ENCODE measurements around the gene CIT. TPM values are rescaled to one million over a fixed set of nuclear protein-coding genes. Genes with fewer than 3 reads are reported as not detected.

The CIT gene
- total RNA-seq, 1 experiment from 2014 or later: 26.6 TPM

DNA sequence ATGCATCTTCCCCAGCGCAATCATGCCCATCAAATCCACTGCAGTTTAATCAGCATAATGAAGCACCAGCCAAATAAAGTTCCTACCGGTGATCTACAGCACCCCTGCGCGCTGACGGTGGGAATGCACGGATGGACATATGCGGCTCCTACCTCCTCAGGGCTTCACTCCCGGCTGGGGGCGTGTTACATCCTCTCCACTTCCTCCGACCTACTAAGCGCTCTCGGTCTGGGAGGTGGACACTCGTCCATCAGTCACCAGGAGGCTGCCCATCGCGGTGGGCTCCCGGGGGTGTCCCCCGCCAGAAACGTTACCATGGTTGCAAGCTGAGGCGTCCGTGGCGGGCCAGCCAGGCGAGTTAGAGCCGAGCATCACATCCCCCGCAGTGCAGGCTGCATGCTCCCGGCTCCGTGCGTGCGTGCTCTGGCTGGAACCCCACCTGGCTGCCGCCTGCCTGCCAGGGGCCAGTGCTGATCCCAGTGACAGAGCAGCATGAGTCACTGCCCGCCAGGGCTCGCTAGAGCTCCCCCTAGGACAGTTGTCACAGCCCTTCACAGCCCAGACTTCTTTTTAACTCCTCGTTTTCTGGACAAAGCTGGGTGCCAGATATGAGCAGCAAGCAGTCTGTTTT is 73.0 kb downstream of the CIT start:
- DNase-seq (ENCODE audit: extremely low read depth, low read depth): peak; percentile 47

DNA sequence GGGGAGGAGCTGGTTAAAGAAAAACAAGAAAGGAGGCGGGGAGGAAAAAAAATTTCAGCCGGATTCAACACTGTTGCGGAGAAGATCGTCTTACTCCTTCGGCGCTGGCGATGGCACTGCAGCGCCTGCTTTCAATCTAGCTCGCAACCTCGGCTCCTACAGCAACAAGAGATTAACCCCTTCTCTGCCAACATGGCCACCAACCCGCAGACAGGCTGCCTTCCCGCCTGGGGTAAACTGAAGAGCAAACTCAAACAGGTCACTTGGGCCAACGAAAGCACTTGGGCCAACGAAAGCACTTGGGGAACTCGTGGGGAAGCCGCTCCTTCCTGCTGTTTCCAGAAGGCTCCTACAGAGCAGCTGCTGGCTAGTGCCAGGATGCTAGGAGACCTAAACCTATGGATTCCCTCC is 73.7 kb downstream of the CIT start:
- DNase-seq (ENCODE audit: extremely low read depth, low read depth): no peak

DNA sequence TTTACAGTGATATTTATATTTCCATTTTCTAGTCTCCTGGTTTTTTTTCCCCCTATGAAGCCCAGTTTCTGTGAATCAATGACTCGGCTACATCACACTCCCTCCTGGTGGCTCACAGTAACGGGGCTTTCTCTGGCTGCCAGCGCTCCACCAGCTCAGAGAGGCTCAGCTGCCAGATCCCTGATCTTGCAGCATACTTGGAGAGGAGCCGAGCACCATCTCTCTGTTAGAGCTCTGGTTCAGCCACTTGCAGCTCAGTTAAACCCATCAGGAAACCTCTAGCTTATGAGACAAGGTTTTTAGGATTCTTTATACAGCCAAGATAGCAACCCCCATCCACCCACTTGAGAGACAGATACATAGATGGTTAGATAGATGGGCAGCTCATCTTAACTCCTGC is 74.6 kb downstream of the CIT start:
- DNase-seq (ENCODE audit: extremely low read depth, low read depth): no peak

DNA sequence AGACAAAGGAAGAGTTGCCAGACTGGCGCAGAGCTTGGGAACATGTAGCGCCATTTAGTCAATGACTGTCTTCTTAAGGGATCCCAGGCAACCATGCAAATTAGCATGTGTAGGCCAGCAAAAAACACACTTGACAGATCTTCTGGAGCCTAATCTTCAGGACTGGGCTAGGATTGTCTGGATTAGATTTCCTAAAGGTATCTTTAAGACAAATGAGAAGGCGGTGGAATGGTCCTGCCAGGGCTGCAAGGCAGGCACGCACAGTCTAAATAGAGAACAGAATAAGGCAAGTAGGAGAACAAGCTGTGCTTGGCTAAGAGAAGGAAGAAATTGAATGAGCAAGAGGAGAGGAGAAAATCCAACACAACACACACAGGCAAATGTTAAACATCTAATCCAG is 80.0 kb downstream of the CIT start:
- no peak for DNase-seq (ENCODE audit: extremely low read depth, low read depth)

DNA sequence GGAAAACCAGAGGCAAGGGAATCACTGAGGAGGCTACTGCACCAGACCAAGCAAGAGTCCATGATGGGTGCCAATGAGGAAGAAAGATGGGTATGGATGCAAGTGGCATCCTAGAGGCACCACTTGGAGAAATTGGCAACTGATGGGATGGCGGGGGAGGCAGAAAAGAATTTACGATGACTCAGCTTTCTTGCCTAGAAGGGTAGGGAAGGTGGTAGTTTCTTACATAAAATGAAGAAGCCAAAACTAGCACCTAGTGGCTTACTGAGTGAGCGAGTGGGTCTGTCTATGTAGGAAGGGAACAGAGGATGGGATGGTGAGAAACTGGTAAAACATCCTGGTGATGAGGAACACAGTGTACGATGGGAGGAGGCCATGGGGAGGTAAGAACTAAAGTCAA is 80.8 kb downstream of the CIT start:
- DNase-seq (ENCODE audit: extremely low read depth, low read depth): no peak

DNA sequence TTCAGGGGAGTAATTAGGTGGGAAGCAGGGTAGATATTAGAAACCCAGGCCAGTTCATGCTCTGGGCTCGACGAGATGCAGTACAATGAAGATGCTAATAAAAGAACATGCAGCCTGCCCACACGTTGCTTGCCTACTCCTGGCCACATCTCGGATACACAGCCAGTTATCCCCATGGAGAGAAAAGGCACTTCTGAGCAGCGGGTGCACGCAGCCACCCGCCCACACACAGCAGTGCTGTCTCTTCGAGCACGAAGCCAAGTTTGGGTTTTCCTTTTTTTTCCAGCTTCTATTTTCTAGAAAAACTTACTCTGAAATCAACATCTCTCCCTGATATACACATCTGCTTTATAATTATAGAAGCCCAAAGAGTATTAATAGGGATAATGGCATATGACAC is 85.7 kb downstream of the CIT start:
- DNase-seq (ENCODE audit: extremely low read depth, low read depth): no peak

DNA sequence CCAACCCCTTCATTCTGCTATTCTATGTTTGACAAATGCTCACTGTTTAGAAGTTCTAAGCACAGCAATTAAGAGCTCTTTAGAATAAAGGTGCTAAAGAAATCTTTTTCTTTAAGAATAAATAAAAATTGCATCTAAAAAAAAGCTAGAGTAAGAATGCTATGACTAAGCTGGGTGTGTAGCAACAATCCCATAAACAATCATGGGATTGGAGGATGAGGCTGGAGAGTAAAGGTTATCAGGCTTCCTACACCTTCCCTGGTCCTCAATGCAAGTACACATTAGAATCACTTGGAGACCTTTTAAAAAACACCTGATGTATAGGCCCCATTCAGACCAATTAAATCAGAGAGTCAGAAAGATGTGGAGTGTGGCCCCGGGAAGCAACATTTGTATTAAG is 88.3 kb downstream of the CIT start:
- DNase-seq (ENCODE audit: extremely low read depth, low read depth): no peak

DNA sequence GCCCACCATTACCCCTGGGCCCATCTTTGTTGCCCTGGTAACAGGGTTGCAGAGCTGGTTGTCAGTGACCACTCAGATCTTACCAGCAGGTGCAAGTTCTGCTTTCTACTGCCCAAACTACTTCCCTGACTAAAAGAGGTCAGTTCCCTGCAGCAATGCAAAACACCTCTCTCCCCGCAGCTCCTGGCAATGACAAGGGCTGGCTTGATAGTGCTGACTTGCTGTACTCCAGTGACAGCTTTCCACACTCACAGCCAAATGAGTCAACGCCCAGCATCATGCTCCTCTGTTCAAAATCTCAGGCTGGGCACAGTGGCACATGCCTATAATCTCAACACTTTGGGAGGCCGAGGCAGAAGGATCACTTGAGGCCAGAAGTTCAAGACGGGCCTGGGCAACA is 90.6 kb downstream of the CIT start:
- DNase-seq (ENCODE audit: extremely low read depth, low read depth): no peak

DNA sequence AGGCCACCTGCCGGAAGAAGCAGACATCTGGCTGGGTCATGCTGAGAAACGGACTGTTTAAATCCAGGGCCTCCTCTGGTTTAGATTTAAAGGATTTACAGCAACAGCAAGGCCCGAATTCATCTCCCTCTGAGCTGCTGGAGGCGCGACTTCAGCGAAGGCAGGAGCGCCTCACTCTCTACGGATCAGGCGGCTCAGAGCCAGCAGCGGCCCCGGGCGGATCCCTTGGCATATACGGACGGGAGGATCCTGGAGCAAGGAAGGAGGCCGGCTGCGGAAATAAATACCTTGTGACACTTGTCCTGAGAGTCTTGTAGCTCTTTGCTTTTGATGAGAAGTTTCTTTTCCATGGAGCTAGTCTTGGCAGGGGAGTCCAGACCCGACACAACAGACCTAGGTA is 92.4 kb downstream of the CIT start:
- DNase-seq (ENCODE audit: extremely low read depth, low read depth): no peak

DNA sequence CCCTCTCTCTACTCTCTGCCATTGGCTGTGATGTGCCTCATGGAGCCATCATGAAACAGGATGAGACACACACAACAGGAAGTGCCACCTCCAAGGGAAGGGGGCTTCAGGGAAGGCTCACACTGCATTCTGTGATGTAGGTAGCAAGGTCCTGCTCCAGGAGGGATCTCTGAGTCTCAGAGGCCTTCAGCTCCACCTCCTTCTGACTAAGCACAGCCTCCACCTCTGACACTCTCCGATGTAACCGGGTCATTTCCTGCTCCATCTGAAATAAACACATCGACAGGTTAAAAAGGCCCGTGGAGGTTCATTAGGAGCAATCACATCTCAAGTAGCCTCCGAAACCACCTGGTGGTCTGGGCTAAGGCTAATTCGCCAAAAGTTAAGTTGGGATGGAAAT is 93.3 kb downstream of the CIT start:
- DNase-seq (ENCODE audit: extremely low read depth, low read depth): no peak

DNA sequence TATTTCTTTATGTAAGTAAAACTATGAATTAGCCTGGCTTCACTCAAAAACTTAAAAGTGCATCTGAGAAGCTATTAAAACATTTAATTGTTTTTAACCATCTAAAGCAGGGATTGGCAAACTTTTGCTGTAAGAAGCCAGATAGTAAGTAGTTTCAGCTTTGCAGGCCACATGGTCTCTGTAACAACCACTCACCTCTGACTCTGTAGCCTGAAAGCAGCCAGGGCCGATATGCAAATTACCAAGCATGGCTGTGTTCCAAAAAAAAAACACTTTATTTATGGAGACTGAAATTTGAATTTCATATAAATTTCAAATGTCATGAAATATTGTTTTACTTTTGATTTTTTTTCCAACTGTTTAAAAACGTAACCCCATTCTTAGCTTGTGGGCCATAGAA is 95.3 kb downstream of the CIT start:
- no peak for DNase-seq (ENCODE audit: extremely low read depth, low read depth)

DNA sequence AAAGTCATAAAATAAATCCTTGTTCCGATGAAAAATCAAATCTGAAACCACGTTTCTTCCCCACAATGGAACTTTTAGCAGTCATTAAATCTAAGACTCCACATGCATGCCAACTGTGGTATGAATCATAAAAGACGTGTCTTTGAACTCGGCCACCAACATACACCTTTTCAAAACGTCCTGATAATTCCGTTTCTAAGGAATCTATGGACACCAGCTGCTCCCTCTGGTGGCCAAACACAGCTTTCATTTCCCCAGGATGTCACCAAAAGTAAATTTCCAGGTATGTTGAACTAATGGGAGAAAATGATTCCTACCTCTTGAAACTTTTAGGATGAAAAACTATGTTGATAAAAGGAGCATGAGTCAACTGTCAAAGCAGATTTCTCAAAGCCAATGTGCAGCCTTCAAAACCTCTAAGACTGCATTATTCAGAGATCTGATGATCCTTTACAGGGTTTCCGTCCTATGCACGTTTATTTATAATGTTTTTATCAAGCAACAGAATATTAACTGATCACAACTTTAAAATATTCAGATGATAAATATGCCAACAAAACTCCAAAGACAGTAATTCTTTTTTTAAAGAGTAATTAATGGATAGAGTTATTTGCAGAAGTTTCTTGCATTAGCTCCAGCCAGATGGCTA is 96.2 kb downstream of the CIT start:
- DNase-seq (ENCODE audit: extremely low read depth, low read depth): peak; percentile 44

DNA sequence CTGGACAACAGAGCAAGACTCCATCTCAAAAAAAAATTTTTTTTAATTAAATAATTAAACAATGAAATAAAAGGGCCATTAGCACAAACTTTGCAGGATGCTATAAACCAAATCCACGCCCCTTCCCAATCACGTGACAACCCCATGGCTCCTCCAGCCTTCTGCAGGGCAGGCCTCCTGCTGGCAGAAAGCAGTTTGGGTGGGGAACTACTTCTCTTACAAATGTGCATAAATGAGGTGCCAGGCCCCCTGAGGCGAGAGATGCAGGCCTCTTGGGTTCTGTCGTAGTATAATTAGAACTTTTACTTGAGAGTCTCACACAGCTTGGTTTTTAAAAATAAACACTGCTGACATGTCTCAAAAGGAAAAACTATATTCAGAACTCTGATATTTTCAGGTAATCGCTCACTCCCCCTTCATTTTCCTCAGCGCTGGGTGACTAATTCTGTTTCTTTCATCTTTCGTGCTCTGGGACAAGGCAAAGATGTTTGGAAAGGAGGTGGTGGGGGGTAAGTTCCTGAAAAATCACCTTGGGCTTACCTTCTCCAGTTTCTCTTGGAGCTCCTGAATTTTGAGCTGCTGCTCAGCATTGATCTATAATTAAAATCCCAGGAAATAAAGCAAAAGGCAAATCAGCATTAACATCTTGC is 101.7 kb downstream of the CIT start:
- DNase-seq (ENCODE audit: extremely low read depth, low read depth): no peak

DNA sequence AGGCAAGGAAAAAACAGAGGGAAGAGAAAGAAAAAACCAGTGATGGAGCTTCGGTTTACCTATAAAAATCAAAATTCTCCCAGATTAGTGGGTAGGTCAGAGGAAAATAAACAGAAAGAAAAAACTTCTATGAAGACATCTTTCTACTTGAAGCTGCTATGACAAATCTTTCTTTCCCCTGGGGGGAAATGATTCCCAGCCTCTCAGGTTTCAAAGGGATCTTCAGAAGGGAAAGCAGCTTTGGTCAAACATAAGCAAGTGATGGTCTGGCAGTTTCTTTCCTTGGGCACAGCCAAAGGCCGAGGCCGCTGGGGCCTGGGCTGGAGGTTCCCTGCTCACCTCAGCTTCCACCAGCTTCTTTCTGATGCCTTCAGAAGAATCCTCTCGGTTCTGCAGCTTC is 104.7 kb downstream of the CIT start:
- DNase-seq (ENCODE audit: extremely low read depth, low read depth): no peak

DNA sequence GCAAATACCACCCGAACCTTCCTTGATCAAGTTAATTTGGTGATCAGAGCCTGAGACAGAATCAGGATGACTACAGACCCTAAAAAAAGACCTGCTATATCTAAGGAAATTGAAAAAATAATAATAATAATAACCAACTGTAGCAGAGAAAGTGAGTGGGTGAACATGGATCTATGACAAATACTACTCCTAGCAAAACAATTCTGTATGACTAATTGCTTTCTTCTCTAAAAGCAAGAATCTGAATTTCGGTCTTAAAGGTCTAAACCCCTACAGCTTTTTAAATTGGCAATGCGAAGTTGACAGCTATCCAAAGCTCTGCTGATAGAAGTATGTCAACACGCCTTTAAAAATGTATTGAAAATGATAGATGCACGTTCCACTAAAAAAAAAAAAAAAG is 107.0 kb downstream of the CIT start:
- DNase-seq (ENCODE audit: extremely low read depth, low read depth): no peak

DNA sequence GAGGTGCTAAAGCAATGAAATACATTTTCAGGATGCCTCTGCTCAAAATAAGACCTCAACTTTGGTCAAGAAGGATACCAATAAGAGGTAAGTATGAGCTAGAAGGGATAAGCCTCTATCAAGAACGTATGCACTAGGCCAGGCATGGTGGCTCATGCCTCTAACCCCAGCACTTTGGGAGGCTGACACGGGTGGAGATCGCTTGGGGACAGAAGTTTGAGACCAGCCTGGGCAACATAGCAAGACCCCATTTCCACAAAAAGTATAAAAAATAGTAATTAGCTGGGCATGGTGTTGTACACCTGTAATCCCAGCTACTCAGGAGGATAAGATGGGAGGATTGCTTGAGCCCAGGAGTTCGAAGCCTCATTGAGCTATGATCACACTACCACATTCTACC is 114.5 kb downstream of the CIT start:
- DNase-seq (ENCODE audit: extremely low read depth, low read depth): no peak

DNA sequence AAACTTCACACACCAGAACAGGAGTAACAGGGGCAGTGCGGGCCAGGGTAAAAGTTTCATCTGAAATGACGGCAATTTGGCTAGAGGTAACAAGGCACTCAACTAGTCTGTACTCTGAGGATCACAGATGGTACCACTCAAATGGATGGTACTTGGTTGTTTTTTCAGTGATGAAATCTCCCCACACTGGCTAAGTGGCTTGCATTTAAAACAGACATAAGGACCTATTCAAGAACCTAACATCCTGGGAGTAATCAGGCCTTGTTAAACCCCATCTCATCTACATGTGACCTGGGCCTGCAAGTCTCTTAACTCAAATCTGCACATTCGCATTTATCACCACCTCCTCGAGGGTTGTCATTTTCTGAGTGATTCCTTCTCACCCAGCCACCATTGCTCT is 118.4 kb downstream of the CIT start:
- no peak for DNase-seq (ENCODE audit: extremely low read depth, low read depth)

DNA sequence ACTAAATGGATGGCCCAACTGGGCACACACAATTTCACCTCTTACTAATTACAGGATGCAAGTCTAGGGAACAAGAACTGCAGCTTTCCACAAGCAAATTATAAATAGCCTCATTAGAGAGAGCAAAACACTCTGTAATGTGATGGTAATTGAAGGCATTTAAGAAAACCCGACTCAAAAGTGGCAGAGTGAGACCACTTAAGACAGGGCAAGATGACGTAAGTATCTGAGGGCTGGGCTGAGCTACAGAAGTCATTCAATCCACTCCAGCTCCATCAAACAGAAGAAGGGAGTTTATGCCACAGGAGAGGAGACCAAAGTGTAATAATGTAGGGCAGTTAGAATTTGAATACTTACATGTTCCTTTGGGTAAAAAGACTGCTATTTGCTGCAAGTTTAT is 118.9 kb downstream of the CIT start:
- DNase-seq (ENCODE audit: extremely low read depth, low read depth): no peak

DNA sequence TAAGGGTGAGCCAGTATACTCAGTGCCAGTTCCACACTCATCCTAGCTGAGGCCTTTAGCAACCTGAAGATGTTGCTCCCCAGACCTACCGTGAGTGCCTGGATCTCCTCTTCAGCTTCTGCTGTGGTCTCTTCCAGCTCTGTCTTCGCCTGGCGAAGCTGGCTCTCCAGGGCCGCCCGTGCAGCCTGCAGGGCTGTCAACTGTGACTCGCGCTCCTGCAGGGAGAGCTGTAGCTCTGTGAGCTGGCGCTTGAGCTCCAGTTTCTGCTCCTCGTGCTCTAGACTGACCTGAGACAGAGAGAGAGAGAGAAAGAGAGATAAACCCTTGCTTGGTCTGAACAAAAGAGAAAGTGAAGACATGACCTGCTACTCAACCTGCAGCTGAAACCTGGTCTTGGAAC is 125.2 kb downstream of the CIT start:
- DNase-seq (ENCODE audit: extremely low read depth, low read depth): no peak

DNA sequence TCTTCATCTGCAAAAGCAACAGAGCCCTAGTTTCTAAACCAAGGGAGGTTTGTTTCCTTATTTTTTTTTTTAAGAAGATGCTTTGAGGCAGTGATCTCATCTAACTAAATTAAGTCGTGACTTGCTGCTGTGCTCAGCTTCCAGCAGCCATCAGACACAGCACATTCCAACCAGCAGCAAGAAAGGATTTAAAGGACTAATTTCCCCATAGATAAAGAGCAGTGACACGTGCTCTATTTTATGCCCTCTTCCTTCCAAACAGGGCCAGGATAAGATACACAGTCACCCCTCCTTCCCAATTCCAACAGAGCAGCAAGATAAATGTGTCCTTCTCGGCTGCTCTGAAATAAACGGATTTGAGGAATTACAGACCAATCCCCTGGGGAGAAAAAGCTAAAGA is 127.5 kb downstream of the CIT start:
- DNase-seq (ENCODE audit: extremely low read depth, low read depth): no peak

DNA sequence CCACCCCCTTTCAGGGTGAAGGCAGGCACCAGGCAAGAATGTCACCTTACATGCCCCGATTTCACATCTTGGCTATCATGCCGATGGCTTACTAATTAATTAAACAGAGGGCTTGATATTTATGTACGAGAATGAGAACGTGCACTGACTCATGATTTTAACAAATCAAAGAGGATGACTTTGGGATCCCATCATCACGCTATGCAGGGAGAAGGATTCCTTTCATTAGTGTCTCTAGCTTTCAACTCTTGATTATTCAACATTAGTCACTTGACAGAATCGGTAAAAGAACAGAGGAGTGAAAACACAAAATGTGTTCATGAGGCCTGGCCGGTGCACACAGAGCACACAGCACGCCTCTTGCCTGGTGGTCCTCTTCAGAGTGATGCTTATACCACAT is 128.6 kb downstream of the CIT start:
- DNase-seq (ENCODE audit: extremely low read depth, low read depth): no peak

DNA sequence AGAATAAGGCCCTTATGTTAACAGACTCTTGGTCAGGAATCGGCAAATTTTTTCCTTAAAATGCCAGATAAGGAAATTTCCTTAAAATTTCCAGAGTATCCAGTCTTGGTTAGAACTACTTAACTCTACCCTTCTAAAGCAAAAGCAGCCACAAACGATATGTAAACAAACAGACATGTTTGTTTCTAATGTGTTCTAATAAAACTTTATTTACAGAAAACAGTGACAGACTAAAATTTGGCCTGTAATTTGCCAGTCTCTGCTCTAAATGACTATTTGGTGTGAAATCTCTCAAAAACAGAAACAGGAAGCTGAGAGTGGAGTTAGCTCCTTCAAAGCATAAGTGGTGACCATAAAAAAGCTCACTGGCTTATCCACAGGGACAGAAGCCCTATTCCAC is 131.0 kb downstream of the CIT start:
- no peak for DNase-seq (ENCODE audit: extremely low read depth, low read depth)
